CD4-positive, alpha-beta T cell (primary cell): ENCODE data around the gene KIF21B. TPM values are rescaled to one million over a fixed set of nuclear protein-coding genes. Genes with fewer than 3 reads are reported as not detected.

ENCODE experiments used
- ATAC-seq: fragments of 200-7000 bp; cut with Tn5 transposase; one replicate; pipeline ENCODE4 v1.10.0; 2022; ENCODE audit warnings: mild to moderate bottlenecking; ENCODE audit not compliant: poor library complexity
- CTCF ChIA-PET: fragments of 350-600 bp; sonication (Branson Sonifier 250); formaldehyde crosslinking; loops from one replicate; lab custom pipeline; 2021; ENCODE audit warnings: antibody characterized with exemption, inconsistent platforms; lab: Charles Lee
- POLR2A ChIA-PET: fragments of 350-600 bp; sonication (Branson Sonifier 250); formaldehyde crosslinking; loops from one replicate; lab custom pipeline; 2021; ENCODE audit warnings: antibody characterized with exemption, inconsistent platforms; lab: Charles Lee
- DNase-seq, 14 experiments: peaks; one replicate each; pipeline ENCODE4 v3.0.0-alpha.2; 2013 to 2020; ENCODE audit warnings: mixed read lengths in 2 of 14
- H3K27ac ChIP-seq, 2 donors: one replicate each; pipeline versions ENCODE4 v1.5.1 to v1.7.0; 2013; ENCODE audit warnings: low read length in 2 of 2, low read depth in 1 of 2, mild to moderate bottlenecking in 1 of 2
- H3K27me3 ChIP-seq, 2 experiments: 1 replicate in 1 of 2; 2 replicates in 1 of 2; pipeline versions ENCODE4 v1.6.1 to v1.7.0; 2013; ENCODE audit warnings: low read length in 2 of 2, control low read depth in 1 of 2, mild to moderate bottlenecking in 1 of 2, moderate library complexity in 1 of 2; ENCODE audit not compliant: insufficient read depth in 2 of 2, control insufficient read depth in 1 of 2
- H3K36me3 ChIP-seq: one replicate; pipeline ENCODE4 v1.6.1; 2013; ENCODE audit warnings: low read length, control low read depth; ENCODE audit not compliant: insufficient read depth
- H3K4me1 ChIP-seq: one replicate; pipeline ENCODE4 v1.6.1; 2013; ENCODE audit warnings: low read length, control low read depth; ENCODE audit not compliant: insufficient read depth
- H3K4me3 ChIP-seq: one replicate; pipeline ENCODE4 v1.5.1; 2013; ENCODE audit warnings: mild to moderate bottlenecking, low read length, moderate library complexity
- H3K9me3 ChIP-seq, 2 experiments: 1 replicate in 1 of 2; 2 replicates in 1 of 2; pipeline versions ENCODE4 v1.6.1 to v1.7.0; 2013; ENCODE audit warnings: low read length in 2 of 2, mild to moderate bottlenecking in 2 of 2, control low read depth in 1 of 2, moderate library complexity in 1 of 2; ENCODE audit not compliant: control insufficient read depth in 1 of 2, insufficient read depth in 1 of 2
- H3K27ac Mint-ChIP-seq: one replicate; pipeline ENCODE4 v1.8.0; 2020; ENCODE audit warnings: mixed read lengths
- H3K27me3 Mint-ChIP-seq: one replicate; pipeline ENCODE4 v1.8.0; 2021; ENCODE audit warnings: mixed read lengths
- H3K36me3 Mint-ChIP-seq: one replicate; pipeline ENCODE4 v1.8.0; 2021; ENCODE audit warnings: low read depth, mixed read lengths
- H3K4me1 Mint-ChIP-seq: one replicate; pipeline ENCODE4 v1.8.0; 2021; ENCODE audit warnings: low read depth, mixed read lengths
- H3K4me3 Mint-ChIP-seq: one replicate; pipeline ENCODE4 v1.8.0; 2020; ENCODE audit warnings: mild to moderate bottlenecking, mixed read lengths
- H3K9me3 Mint-ChIP-seq: one replicate; pipeline ENCODE4 v1.8.0; 2020; ENCODE audit warnings: mixed read lengths
- intact Hi-C, 2 experiments: fragments of 100-400 bp; cut with DNase I in 1 of 2; cut with micrococcal nuclease in 1 of 2; formaldehyde crosslinking; loops; one replicate each; pipeline versions ENCODE4 v1.15.1 to v1.9.0; 2023 to 2025; cut with DNase I, micrococcal nuclease
- total RNA-seq, 174 experiments: library from RNA in 2 of 174; stranded (reverse) in 2 of 174; gene quantifications; one replicate each; pipeline ENCODE4 v1.2.3 and lab custom pipeline; 2021 to 2026
- TF ChIP-seq, protein P1 (sequence below): fragments of 200-600 bp; IDR thresholded peaks from one replicate; pipeline ENCODE4 v1.8.0; 2022; ENCODE audit warnings: antibody characterized with exemption, mild to moderate bottlenecking

Gene KIF21B
- total RNA-seq, 2 experiments from 2014 or later = 64.5 to 65.4 TPM

DNA sequence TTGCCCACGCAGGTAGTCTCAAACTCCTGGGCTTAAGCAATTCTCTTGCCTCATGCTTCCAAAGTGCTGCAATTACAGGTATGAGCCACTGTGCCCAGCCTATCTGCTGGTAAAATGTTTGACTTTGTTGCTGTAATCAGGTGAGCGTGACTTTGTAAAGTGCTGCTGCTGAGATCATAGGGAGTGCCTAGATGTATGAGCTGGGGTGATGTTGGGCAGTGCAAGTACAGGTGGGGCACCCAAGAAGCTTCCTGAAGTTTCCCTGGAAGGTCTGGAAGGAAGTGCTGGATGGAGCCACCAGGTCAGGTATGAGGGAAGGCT, 43.1 kb downstream of the KIF21B start:
- H3K27ac Mint-ChIP-seq = no peak overlapping the region

DNA sequence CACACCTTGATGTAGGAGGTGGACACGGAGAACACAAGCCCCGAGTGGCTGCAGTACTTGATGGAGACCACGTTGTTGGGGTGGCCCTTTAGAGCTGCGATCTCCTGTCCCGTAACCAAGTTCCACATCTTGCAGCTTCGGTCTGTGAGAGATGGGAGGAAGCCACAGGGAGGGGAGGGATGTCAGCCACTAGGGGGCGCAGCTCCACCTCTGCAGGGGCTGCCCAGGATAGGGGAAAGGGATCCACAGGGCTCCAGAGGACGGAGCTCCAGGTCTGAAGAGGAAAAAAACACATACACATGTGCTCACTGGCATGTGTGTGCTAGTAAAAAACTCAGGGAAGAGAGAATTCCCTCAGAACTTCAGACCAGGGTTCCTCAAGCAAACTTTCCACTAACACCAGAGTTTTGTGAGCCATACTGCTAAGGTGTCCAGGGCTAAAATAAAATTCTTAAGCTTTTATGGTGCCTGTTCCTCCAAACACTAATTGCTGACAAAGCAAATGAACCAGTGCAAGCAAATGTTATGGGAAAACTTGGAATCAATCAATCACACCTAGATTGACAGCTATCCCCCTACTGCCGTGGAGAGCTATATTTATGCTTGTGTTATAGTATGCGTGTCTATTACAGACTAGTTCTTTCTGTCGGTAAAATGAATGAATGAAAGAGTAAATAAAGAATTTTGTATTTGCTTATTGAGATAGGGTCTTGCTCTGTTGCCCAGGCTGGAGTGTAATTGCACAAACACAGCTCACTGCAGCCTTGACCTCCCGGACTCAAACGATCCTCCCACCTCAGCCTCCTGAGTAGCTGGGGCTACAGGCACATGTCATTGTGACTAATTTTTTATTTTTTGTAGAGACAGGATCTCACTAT, 43.7 kb downstream of the KIF21B start:
- Histone ChIP-seq H3K36me3 (peaks cover 94% of the 10 kb centered on the region), H3K27ac (no peak overlapping the region), H3K9me3 (peaks cover 0 to 10% of the 10 kb centered on the region in 2 experiments), H3K4me1 (peaks cover 4% of the 10 kb centered on the region), H3K4me3 (no peak overlapping the region), H3K27me3 (no peaks in the 10 kb centered on the region)
- POLR2A ChIA-PET = interaction anchor here (0.7 to 1.1 kb wide), 4 partner anchors 17 to 63 kb away, joined by 3 to 5 read pairs (median 3); no protein-coding TSS in a partner anchor
- Mint-ChIP-seq H3K27me3 (no peaks in the 10 kb centered on the region), H3K4me1 (no peaks in the 10 kb centered on the region), H3K9me3 (no peaks in the 10 kb centered on the region), H3K36me3 (peaks cover 100% of the 10 kb centered on the region), H3K4me3 (no peak overlapping the region), H3K27ac (no peak overlapping the region)
- peak; percentile 54 for ATAC-seq
- DNase-seq = peak; percentile 40 to 79 (median 57)
- intact Hi-C loops = loop anchor here (1.0 to 10.0 kb wide), 3 partner anchors 63 to 245 kb away; no protein-coding TSS in a partner anchor
- TF ChIP-seq, protein P1, sequence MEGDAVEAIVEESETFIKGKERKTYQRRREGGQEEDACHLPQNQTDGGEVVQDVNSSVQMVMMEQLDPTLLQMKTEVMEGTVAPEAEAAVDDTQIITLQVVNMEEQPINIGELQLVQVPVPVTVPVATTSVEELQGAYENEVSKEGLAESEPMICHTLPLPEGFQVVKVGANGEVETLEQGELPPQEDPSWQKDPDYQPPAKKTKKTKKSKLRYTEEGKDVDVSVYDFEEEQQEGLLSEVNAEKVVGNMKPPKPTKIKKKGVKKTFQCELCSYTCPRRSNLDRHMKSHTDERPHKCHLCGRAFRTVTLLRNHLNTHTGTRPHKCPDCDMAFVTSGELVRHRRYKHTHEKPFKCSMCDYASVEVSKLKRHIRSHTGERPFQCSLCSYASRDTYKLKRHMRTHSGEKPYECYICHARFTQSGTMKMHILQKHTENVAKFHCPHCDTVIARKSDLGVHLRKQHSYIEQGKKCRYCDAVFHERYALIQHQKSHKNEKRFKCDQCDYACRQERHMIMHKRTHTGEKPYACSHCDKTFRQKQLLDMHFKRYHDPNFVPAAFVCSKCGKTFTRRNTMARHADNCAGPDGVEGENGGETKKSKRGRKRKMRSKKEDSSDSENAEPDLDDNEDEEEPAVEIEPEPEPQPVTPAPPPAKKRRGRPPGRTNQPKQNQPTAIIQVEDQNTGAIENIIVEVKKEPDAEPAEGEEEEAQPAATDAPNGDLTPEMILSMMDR = peak; percentile 78
- CTCF ChIA-PET = interaction anchor here (0.6 to 2.5 kb wide), 14 partner anchors 8 to 135 kb away, joined by 3 to 18 read pairs (median 5); no protein-coding TSS in a partner anchor

More for the DNA sequence above, 43.1 kb downstream of the KIF21B start:
- H3K4me1 Mint-ChIP-seq = no peaks in the 10 kb centered on the region
- no peaks in the 10 kb centered on the region for H3K27me3 Mint-ChIP-seq
- ATAC-seq = no peak
- no peaks in the 10 kb centered on the region for H3K9me3 Mint-ChIP-seq
- H3K4me1 ChIP-seq = peaks cover 4% of the 10 kb centered on the region
- H3K27ac ChIP-seq = no peak overlapping the region
- TF ChIP-seq, protein P1 = no peak
- ChIA-PET POLR2A (interaction anchor here (0.9 kb wide), 1 partner anchor 39 kb away, joined by 5 read pairs; no protein-coding TSS in a partner anchor), CTCF (interaction anchor here (0.9 to 2.5 kb wide), 8 partner anchors 9 to 134 kb away, joined by 3 to 18 read pairs (median 6); no protein-coding TSS in a partner anchor)
- peaks cover 100% of the 10 kb centered on the region for H3K36me3 Mint-ChIP-seq
- H3K36me3 ChIP-seq = peaks cover 94% of the 10 kb centered on the region
- no peak for DNase-seq
- no peak overlapping the region for H3K4me3 ChIP-seq
- no peak overlapping the region for H3K4me3 Mint-ChIP-seq
- H3K9me3 ChIP-seq = peaks cover 0 to 10% of the 10 kb centered on the region in 2 experiments
- no peaks in the 10 kb centered on the region for H3K27me3 ChIP-seq
- intact Hi-C loops = loop anchor here in 1 of 2 experiments (2.0 kb wide), 1 partner anchor 62 kb away; no protein-coding TSS in a partner anchor

DNA sequence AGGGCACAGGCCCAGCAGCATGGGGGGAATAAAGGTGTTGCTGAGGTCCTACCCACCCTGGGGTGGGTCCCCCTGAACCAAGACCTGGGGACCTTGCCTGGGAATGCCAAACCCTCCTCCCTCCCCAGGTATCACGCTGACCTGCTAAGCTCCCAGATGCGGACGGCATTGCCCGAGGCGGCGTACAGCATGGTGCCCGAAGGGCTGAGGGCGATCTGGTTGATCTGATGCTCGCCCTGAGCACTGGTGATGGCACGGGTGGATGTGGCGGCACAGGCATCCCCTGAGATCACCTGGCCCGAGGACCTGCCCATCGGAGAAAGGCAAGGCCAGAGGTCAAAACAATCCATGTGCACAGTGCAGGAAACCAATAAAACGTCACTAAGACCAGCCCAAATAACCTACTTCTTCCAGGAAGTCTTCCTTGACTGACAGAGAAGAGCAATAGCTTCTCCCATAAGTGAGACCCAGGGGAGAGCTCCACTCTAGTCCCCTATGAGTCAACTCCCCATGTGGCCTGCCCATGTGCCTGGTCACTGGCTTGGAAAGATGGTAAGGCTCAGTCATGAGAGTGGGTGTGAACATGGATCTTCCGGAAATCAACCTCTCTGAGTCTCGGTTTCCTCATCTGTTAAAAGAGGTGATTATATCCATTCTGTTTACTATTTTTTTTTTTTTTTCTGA, 46.3 kb downstream of the KIF21B start:
- CTCF ChIA-PET = interaction anchor here (0.7 to 3.3 kb wide), 2 partner anchors 65 to 151 kb away, joined by 3 to 8 read pairs; no protein-coding TSS in a partner anchor
- Mint-ChIP-seq H3K4me1 (no peaks in the 10 kb centered on the region), H3K27me3 (no peaks in the 10 kb centered on the region), H3K4me3 (no peak overlapping the region), H3K36me3 (peaks cover 99% of the 10 kb centered on the region), H3K9me3 (no peaks in the 10 kb centered on the region), H3K27ac (no peak overlapping the region)
- DNase-seq (no peak), ATAC-seq (no peak)
- H3K4me1 ChIP-seq = peaks cover 4% of the 10 kb centered on the region
- H3K4me3 ChIP-seq = no peak overlapping the region
- peaks cover 0 to 10% of the 10 kb centered on the region in 2 experiments for H3K9me3 ChIP-seq
- no peaks in the 10 kb centered on the region for H3K27me3 ChIP-seq
- no peak overlapping the region for H3K27ac ChIP-seq
- POLR2A ChIA-PET = no interaction called here
- intact Hi-C loops = loop anchor here in 1 of 2 experiments (10.0 kb wide), 1 partner anchor 248 kb away; no protein-coding TSS in a partner anchor
- TF ChIP-seq, protein P1 = no peak
- H3K36me3 ChIP-seq = peaks cover 93% of the 10 kb centered on the region
